CD4-positive, alpha-beta T cell treated with Interferon gamma for 1 hour (primary cell): ENCODE data around the gene KCTD15.

Experiments used
- DNase-seq: peaks from one replicate; pipeline ENCODE4 v3.0.0-alpha.2; 2020

The KCTD15 gene

GRCh38 chr19:33772102-33772857, 24.4 kb upstream of the KCTD15 start:
- no peak for DNase-seq

GRCh38 chr19:33772858-33773180, 23.9 kb upstream of the KCTD15 start:
- no peak for DNase-seq

- no peak for DNase-seq
Observed at GRCh38 chr19:33773704-33774624, 22.7 kb upstream of the KCTD15 start.

- DNase-seq = no peak
Observed at GRCh38 chr19:33774751-33775150, 21.9 kb upstream of the KCTD15 start.

GRCh38 chr19:33775731-33776487, 20.8 kb upstream of the KCTD15 start:
- no peak for DNase-seq

- DNase-seq = no peak
Observed at GRCh38 chr19:33777351-33777750, 19.3 kb upstream of the KCTD15 start.

- DNase-seq = no peak
Observed at GRCh38 chr19:33777753-33778088, 18.9 kb upstream of the KCTD15 start.

GRCh38 chr19:33778089-33778791, 18.4 kb upstream of the KCTD15 start:
- DNase-seq = peak; percentile 76

GRCh38 chr19:33779849-33780248, 16.8 kb upstream of the KCTD15 start:
- no peak for DNase-seq

GRCh38 chr19:33780251-33780650, 16.4 kb upstream of the KCTD15 start:
- no peak for DNase-seq

GRCh38 chr19:33780746-33781145, 15.9 kb upstream of the KCTD15 start:
- no peak for DNase-seq

GRCh38 chr19:33781415-33781935, 15.2 kb upstream of the KCTD15 start:
- DNase-seq = no peak

- DNase-seq = no peak
Observed at GRCh38 chr19:33781996-33782395, 14.7 kb upstream of the KCTD15 start.

- no peak for DNase-seq
Observed at GRCh38 chr19:33784432-33784831, 12.2 kb upstream of the KCTD15 start.

- DNase-seq = no peak
Observed at GRCh38 chr19:33785795-33786194, 10.9 kb upstream of the KCTD15 start.

GRCh38 chr19:33788676-33789075, 8.0 kb upstream of the KCTD15 start:
- no peak for DNase-seq

GRCh38 chr19:33789344-33789743, 7.3 kb upstream of the KCTD15 start:
- no peak for DNase-seq

GRCh38 chr19:33794683-33795369, 1.8 kb upstream of the KCTD15 start:
- DNase-seq = no peak

GRCh38 chr19:33795370-33796163, 1.1 kb upstream of the KCTD15 start:
- peak; percentile 41 for DNase-seq

- DNase-seq = no peak
Observed at GRCh38 chr19:33797802-33798671, 1.4 kb downstream of the KCTD15 start.
